ENCODE data around the gene QARS1. TPM values are rescaled to one million over a fixed set of nuclear protein-coding genes. Genes with fewer than 3 reads are reported as not detected.

Gene QARS1
- total and polyA plus RNA-seq, 2 of the 13 experiments (the other 11 are each of a cell fraction or from before 2014, with no cell fraction given), result 307 to 327 TPM

DNA sequence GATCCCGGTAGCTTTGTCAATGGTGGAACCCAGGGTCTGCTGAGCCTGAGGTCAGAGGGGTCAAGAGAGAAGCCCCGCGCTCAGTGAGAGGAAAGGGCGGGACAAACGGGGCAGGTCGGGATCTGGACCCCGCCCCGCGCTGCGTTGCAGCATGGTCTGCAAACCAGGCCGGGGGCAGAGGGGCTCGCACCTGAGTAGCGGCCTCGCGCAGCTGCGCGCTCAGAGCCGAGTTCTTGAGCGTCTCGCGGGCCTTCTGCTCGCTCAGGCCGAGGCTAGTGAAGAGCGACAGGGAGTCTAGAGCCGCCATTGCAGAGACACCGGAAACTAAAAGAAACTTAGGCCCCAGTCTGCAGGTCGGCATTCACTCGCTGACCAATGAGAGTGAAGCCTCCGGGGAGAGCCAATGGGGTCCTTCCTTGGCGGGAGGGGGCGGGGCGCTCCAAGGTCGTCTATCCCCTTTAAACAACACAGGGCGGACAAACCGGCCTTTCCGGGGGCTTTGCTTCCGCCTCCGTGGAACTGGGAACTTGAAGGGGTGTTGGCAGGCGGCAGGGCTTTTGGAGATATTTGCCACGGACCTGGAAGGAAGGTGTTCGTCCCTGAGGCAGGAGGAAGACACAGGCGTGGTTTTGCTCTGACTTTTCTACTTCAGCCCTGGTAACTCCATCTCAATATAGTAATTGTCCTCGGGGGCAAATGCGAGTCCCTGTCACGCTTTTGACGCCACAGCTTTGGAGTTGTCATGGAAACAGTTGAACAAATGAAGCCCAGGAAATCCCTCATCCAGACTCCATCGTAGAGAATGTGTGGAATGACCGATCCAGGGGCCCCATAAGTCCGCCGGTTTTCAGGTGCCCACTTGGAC is at the start of gene QARS1 (continued):
- TF ChIP-seq, protein P1, sequence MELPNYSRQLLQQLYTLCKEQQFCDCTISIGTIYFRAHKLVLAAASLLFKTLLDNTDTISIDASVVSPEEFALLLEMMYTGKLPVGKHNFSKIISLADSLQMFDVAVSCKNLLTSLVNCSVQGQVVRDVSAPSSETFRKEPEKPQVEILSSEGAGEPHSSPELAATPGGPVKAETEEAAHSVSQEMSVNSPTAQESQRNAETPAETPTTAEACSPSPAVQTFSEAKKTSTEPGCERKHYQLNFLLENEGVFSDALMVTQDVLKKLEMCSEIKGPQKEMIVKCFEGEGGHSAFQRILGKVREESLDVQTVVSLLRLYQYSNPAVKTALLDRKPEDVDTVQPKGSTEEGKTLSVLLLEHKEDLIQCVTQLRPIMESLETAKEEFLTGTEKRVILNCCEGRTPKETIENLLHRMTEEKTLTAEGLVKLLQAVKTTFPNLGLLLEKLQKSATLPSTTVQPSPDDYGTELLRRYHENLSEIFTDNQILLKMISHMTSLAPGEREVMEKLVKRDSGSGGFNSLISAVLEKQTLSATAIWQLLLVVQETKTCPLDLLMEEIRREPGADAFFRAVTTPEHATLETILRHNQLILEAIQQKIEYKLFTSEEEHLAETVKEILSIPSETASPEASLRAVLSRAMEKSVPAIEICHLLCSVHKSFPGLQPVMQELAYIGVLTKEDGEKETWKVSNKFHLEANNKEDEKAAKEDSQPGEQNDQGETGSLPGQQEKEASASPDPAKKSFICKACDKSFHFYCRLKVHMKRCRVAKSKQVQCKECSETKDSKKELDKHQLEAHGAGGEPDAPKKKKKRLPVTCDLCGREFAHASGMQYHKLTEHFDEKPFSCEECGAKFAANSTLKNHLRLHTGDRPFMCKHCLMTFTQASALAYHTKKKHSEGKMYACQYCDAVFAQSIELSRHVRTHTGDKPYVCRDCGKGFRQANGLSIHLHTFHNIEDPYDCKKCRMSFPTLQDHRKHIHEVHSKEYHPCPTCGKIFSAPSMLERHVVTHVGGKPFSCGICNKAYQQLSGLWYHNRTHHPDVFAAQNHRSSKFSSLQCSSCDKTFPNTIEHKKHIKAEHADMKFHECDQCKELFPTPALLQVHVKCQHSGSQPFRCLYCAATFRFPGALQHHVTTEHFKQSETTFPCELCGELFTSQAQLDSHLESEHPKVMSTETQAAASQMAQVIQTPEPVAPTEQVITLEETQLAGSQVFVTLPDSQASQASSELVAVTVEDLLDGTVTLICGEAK (IDR thresholded peaks at IDR 0.05), result no peak
- TF ChIP-seq, protein P1 (CRISPR knock-in tag; IDR thresholded peaks at IDR 0.05), result no peak; the same call in 1 of the 2 replicates
- TF ChIP-seq ASH2L (IDR thresholded peaks at IDR 0.05; ENCODE audit: insufficient read length, low read depth, low read length) (peak; percentile 2), SALL1 (CRISPR knock-in tag; IDR thresholded peaks at IDR 0.05) (peak; percentile 81), KMT2B (CRISPR knock-in tag; IDR thresholded peaks at IDR 0.05) (peak; percentile 83), ESRRA (CRISPR knock-in tag; IDR thresholded peaks at IDR 0.05; ENCODE audit: low read depth) (peak; percentile 76; the same call in 1 of the 2 replicates), ZSCAN22 (CRISPR knock-in tag; IDR thresholded peaks at IDR 0.05) (no peak), HNRNPK (IDR thresholded peaks at IDR 0.05; ENCODE audit: low read depth, low read length, poor library complexity, severe bottlenecking) (no peak), PHF20 (CRISPR knock-in tag; IDR thresholded peaks at IDR 0.05) (peak; percentile 91), TAF15 (IDR thresholded peaks at IDR 0.05; ENCODE audit: low read depth, low read length, poor library complexity, severe bottlenecking) (peak; percentile 29), CREM (IDR thresholded peaks at IDR 0.05) (peak; percentile 63), CREM (CRISPR knock-in tag; IDR thresholded peaks at IDR 0.05) (no peak), ATF7-NPFF (CRISPR knock-in tag; IDR thresholded peaks at IDR 0.05; ENCODE audit: low read depth) (no peak)
- TF ChIP-seq, protein P2, sequence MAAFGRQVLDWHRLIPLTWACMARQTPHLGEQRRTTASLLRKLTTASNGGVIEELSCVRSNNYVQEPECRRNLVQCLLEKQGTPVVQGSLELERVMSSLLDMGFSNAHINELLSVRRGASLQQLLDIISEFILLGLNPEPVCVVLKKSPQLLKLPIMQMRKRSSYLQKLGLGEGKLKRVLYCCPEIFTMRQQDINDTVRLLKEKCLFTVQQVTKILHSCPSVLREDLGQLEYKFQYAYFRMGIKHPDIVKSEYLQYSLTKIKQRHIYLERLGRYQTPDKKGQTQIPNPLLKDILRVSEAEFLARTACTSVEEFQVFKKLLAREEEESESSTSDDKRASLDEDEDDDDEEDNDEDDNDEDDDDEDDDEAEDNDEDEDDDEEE (CRISPR knock-in tag; IDR thresholded peaks at IDR 0.05), result peak; percentile 93
- TF ChIP-seq, protein P3, sequence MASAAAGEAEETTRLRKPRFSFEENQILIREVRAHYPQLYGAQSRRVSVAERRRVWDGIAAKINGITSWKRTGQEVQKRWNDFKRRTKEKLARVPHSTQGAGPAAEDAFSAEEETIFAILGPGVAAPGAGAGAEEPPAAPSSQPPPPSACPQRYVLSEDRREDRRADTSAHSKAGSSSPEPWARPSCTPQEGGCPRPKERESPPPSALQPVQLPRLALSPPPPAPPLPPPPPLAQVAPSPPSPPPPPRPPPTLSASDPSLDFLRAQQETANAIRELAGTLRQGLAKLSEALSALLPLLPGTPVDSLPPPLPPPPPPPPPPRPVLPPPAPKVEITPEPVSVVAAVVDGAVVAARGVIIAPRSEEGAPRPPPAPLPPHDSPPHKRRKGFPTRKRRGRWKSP (CRISPR knock-in tag; IDR thresholded peaks at IDR 0.05), result peak; percentile 53; the same call in 1 of the 2 replicates
- TF ChIP-seq, protein P4, sequence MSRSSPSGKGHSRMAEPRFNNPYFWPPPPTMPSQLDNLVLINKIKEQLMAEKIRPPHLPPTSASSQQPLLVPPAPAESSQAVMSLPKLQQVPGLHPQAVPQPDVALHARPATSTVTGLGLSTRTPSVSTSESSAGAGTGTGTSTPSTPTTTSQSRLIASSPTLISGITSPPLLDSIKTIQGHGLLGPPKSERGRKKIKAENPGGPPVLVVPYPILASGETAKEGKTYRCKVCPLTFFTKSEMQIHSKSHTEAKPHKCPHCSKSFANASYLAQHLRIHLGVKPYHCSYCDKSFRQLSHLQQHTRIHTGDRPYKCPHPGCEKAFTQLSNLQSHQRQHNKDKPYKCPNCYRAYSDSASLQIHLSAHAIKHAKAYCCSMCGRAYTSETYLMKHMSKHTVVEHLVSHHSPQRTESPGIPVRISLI (CRISPR knock-in tag; IDR thresholded peaks at IDR 0.05; ENCODE audit: borderline replicate concordance), result peak; percentile 99
